ENCODE results near the gene ZYG11B.

DNA sequence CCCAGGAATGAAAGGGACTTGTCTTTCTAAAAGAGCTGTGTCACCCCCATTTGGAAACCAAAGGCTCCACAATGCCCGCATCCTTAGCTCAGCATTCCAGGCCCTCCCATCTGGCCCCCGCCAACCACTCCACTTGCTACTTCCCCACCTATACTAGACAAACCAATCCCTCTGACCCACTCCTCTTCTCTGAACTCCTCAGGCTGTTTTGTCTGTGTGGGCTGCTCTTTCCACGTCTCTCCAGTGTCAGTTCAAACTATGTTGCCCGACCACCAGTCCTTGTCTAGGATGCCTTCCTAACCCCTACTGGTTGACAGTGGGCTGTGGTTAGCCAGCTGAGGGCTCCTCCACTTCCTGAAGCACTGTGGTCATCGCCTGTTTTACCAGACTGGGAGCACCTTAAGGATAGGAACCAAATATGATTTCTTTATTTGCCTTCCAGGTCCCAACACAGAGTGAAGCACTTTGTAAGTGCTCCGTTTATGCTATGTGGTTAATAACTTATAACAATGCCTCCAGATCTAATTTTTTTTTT, 20.1 kb upstream of the ZYG11B start:
- TF ChIP-seq, protein P1, sequence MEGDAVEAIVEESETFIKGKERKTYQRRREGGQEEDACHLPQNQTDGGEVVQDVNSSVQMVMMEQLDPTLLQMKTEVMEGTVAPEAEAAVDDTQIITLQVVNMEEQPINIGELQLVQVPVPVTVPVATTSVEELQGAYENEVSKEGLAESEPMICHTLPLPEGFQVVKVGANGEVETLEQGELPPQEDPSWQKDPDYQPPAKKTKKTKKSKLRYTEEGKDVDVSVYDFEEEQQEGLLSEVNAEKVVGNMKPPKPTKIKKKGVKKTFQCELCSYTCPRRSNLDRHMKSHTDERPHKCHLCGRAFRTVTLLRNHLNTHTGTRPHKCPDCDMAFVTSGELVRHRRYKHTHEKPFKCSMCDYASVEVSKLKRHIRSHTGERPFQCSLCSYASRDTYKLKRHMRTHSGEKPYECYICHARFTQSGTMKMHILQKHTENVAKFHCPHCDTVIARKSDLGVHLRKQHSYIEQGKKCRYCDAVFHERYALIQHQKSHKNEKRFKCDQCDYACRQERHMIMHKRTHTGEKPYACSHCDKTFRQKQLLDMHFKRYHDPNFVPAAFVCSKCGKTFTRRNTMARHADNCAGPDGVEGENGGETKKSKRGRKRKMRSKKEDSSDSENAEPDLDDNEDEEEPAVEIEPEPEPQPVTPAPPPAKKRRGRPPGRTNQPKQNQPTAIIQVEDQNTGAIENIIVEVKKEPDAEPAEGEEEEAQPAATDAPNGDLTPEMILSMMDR (IDR thresholded peaks at IDR 0.05) = no peak
- TF ChIP-seq POLR2A (IDR thresholded peaks at IDR 0.05) = no peak
